Cardiac septum (tissue), 1 donor: Measurements from ENCODE around the gene NUBP2. TPM values are rescaled to one million over a fixed set of nuclear protein-coding genes. Genes with fewer than 3 reads are reported as not detected.

Experiments
- DNase-seq: peaks from one replicate; pipeline ENCODE4 v3.0.0-alpha.2; 2020; ENCODE audit warnings: low spot score
- intact Hi-C: fragments of 100-400 bp; cut with DNase I; formaldehyde crosslinking; loops from one replicate; pipeline ENCODE4 v1.14.0; 2022
- long read RNA-seq: library from polyadenylated mRNA; unstranded; transcript quantifications from one replicate; pipeline ENCODE4 v2.0.0, GENCODE V29; 2021
- total RNA-seq: library from RNA; stranded (reverse); fragmentation: NEBNext Ultra II Directional; extraction: Animal tissue kit (Norgen Biotek cat#: 25700); gene quantifications from one replicate; pipeline ENCODE4 v1.2.1, GENCODE V29; 2021
- donor health status: DM: no; HTN: no; CAD: no.

The NUBP2 gene
- total RNA-seq, result 32.3 TPM
- long read RNA-seq, transcript NUBP2-201 (7 exons, 1,413 nt), result major isoform, 28 of 70 reads
- long read RNA-seq, transcript NUBP2-215 (6 exons, 1,173 nt), result minor isoform, 22 of 70 reads
- long read RNA-seq, partial matches to known transcripts, result 6 of 70 reads
- long read RNA-seq, other reads (novel, unspliced or antisense), result 11 of 70 reads

GRCh38 chr16:1782408-1783264 is at the start of gene NUBP2, which contains the start of gene SPSB3:
NUBP2 (plus strand) TSS chr16:1782960; CDS start chr16:1783021, 61 bp downstream.
SPSB3 (minus strand) TSS chr16:1782571; CDS start chr16:1781483, 1,088 bp downstream.
- peak; percentile 100 for DNase-seq
- intact Hi-C loops, result loop anchor here (5.0 kb wide), 1 partner anchor 160 kb away; the partner anchor contains the start of gene MSRB1

- DNase-seq, result no peak
- intact Hi-C loops, result no loop called here
Measured at GRCh38 chr16:1734123-1734522, 48.6 kb upstream of the NUBP2 start.

GRCh38 chr16:1734816-1735215 is 47.9 kb upstream of the NUBP2 start:
- intact Hi-C loops, result no loop called here
- DNase-seq, result no peak

- no peak for DNase-seq
- intact Hi-C loops, result no loop called here
Measured at GRCh38 chr16:1740234-1740633, 42.5 kb upstream of the NUBP2 start.

- intact Hi-C loops, result no loop called here
- DNase-seq, result no peak
Measured at GRCh38 chr16:1740781-1741490, 41.8 kb upstream of the NUBP2 start.

GRCh38 chr16:1741553-1742165 is 41.1 kb upstream of the NUBP2 start:
- intact Hi-C loops, result no loop called here
- DNase-seq, result no peak

- DNase-seq, result no peak
- intact Hi-C loops, result no loop called here
Measured at GRCh38 chr16:1743376-1744337, 39.1 kb upstream of the NUBP2 start.

- intact Hi-C loops, result no loop called here
- DNase-seq, result no peak
Measured at GRCh38 chr16:1744338-1744840, 38.4 kb upstream of the NUBP2 start.

- intact Hi-C loops, result no loop called here
- no peak for DNase-seq
Measured at GRCh38 chr16:1745181-1745899, 37.4 kb upstream of the NUBP2 start.

GRCh38 chr16:1745900-1746692 is 36.7 kb upstream of the NUBP2 start:
- intact Hi-C loops, result no loop called here
- DNase-seq, result no peak

- intact Hi-C loops, result no loop called here
- DNase-seq, result no peak
Measured at GRCh38 chr16:1746693-1747195, 36.0 kb upstream of the NUBP2 start.

GRCh38 chr16:1747934-1748333 is 34.8 kb upstream of the NUBP2 start:
- intact Hi-C loops, result no loop called here
- DNase-seq, result no peak

GRCh38 chr16:1749152-1750117 is 33.3 kb upstream of the NUBP2 start:
- intact Hi-C loops, result no loop called here
- DNase-seq, result no peak

GRCh38 chr16:1751946-1752345 is 30.8 kb upstream of the NUBP2 start:
- no peak for DNase-seq
- intact Hi-C loops, result no loop called here

- no peak for DNase-seq
- intact Hi-C loops, result no loop called here
Measured at GRCh38 chr16:1752853-1753252, 29.9 kb upstream of the NUBP2 start.

- intact Hi-C loops, result no loop called here
- no peak for DNase-seq
Measured at GRCh38 chr16:1754204-1754603, 28.6 kb upstream of the NUBP2 start.
